ENCODE data around the gene BNIPL. TPM values are rescaled to one million over a fixed set of nuclear protein-coding genes. Genes with fewer than 3 reads are reported as not detected.

BNIPL gene
- total and polyA plus RNA-seq, 2 of the 13 experiments (the other 11 are each of a cell fraction or from before 2014, with no cell fraction given) = 0.40 to 1.1 TPM

- 0 out of 2 replicates have a peak, but pooled peaks have one; percentile 46 for TF ChIP-seq ZHX2 (IDR thresholded peaks at IDR 0.05; ENCODE audit: low read depth)
- TF ChIP-seq ZHX2 (CRISPR knock-in tag; IDR thresholded peaks at IDR 0.05; ENCODE audit: borderline replicate concordance) = no peak
- no peak for TF ChIP-seq FOXP1 (IDR thresholded peaks at IDR 0.05)
- no peak for TF ChIP-seq FOXP1 (CRISPR knock-in tag; IDR thresholded peaks at IDR 0.05)
- no peak for TF ChIP-seq ZBTB39 (CRISPR knock-in tag; IDR thresholded peaks at IDR 0.05)
- no peak for TF ChIP-seq NFE2 (CRISPR knock-in tag; IDR thresholded peaks at IDR 0.05)
- peak; percentile 34 for TF ChIP-seq STAG1 (CRISPR knock-in tag; IDR thresholded peaks at IDR 0.05)
- TF ChIP-seq TP53 (CRISPR knock-in tag; conservative IDR thresholded peaks at IDR 0.05) = no peak
- TF ChIP-seq SNAPC2 (CRISPR knock-in tag; IDR thresholded peaks at IDR 0.05) = no peak
- 0 out of 2 replicates have a peak, but pooled peaks have one; percentile 38 for TF ChIP-seq ZBED4 (CRISPR knock-in tag; IDR thresholded peaks at IDR 0.05; ENCODE audit: borderline replicate concordance)
- TF ChIP-seq SUZ12 (IDR thresholded peaks at IDR 0.05; ENCODE audit: low read depth, low read length) = no peak
- TF ChIP-seq PAF1 (CRISPR knock-in tag; IDR thresholded peaks at IDR 0.05) = no peak
- TF ChIP-seq ZNF672 (CRISPR knock-in tag; IDR thresholded peaks at IDR 0.05) = no peak
- TF ChIP-seq KLF11 (CRISPR knock-in tag; IDR thresholded peaks at IDR 0.05) = peak; percentile 58; the same call in 1 of the 2 replicates
- no peak for TF ChIP-seq ZNF383 (CRISPR knock-in tag; IDR thresholded peaks at IDR 0.05; ENCODE audit: borderline replicate concordance)
- peak; percentile 23 for TF ChIP-seq ZNF781 (CRISPR knock-in tag; IDR thresholded peaks at IDR 0.05; ENCODE audit: borderline replicate concordance, not compliant biosample characterization)
- TF ChIP-seq EZH2 (conservative IDR thresholded peaks at IDR 0.05; ENCODE audit: low read depth, low read length) = no peak
- TF ChIP-seq ZNF570 (CRISPR knock-in tag; IDR thresholded peaks at IDR 0.05; ENCODE audit: borderline replicate concordance) = peak; percentile 10; the same call in 1 of the 2 replicates
Measured at GRCh38 chr1:151059109-151060006, 23.0 kb downstream of the BNIPL start, which contains the start of gene CDC42SE1 (continued).
